ENCODE data around the gene GSN. TPM values are rescaled to one million over a fixed set of nuclear protein-coding genes. Genes with fewer than 3 reads are reported as not detected.
A peak's percentile ranks its signal among the peaks of the same experiment; 100 is the strongest.

The GSN gene
- total and polyA plus RNA-seq, 9 of the 15 experiments (the other 6 are each of a cell fraction or from before 2014, with no cell fraction given) = 0.39 to 16.6 (median 8.2) TPM

DNA sequence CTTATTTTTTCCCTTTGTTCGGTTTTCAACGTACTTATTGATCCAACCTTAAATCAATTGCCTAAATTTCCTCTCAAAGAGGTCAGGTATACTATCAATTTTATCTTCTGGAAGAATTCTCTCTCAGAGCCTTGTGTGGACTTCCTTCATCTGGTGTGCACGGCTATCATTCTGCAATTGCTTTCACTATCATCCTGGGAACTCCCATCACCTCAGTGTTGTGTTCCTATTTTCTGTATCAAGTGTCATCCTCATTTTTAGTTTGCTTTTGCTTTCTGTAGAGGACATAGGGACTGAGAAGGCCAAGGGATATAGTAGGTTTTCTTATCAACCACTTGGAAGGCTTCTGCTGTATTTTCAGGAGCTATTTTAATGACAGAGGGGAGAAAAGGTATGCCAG, 90.8 kb downstream of the GSN start (continued):
- TF ChIP-seq PCBP2 (IDR thresholded peaks at IDR 0.05; ENCODE audit: low read depth, low read length, poor library complexity, severe bottlenecking) = no peak
- TF ChIP-seq, protein P1, sequence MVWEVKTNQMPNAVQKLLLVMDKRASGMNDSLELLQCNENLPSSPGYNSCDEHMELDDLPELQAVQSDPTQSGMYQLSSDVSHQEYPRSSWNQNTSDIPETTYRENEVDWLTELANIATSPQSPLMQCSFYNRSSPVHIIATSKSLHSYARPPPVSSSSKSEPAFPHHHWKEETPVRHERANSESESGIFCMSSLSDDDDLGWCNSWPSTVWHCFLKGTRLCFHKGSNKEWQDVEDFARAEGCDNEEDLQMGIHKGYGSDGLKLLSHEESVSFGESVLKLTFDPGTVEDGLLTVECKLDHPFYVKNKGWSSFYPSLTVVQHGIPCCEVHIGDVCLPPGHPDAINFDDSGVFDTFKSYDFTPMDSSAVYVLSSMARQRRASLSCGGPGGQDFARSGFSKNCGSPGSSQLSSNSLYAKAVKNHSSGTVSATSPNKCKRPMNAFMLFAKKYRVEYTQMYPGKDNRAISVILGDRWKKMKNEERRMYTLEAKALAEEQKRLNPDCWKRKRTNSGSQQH (CRISPR knock-in tag; IDR thresholded peaks at IDR 0.05) = no peak
- no peak for TF ChIP-seq KLF6 (CRISPR knock-in tag; IDR thresholded peaks at IDR 0.05; ENCODE audit: borderline replicate concordance)
- TF ChIP-seq LCOR (CRISPR knock-in tag; IDR thresholded peaks at IDR 0.05) = no peak
- no peak for TF ChIP-seq GABPA (tag; conservative IDR thresholded peaks at IDR 0.05; ENCODE audit: low read depth)

DNA sequence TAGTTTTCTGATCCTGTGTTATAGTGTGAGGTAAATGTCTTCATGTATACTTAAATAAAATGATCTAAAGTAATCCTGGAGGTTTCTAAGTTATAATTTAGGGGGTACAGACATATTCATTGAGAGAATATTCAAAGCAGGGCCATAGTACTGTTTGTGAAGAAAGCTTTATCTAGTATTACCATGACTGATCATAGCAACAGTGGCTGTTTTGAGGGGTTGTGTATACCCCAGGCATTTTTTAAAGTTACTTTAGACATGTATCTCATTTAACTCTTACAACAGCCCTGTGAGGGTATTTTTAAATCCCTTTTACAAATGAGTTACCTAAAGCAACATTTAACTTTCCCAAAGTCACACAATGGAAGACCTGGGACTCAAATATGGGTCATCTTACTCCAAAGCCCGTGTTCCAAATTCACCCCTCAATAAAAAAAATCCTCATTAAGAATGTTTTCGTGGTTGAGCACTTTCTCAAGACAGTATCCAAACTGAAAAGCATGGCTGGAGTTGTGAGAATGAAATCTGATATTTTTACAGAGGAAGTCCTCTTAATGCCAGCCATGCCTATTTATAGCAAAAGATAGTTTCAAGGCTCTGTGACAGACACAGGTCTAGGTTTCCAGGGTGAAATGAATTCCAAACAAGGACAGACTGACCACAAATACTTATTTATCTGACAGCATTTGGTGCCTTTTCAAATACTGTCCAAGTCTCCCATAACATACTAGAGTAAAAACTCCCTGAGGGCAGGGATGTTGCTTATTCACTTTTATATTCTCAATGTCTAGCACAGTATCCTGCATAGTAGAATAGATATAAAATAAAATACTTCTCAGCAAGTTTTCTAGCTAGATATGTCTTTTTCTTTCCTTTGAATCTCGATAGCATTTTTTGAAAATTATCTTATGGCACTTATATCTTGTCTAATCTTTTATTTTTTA, 91.7 kb downstream of the GSN start:
- ChIA-PET POLR2A (interaction anchor here (0.6 to 1.0 kb wide), 3 partner anchors 9 to 12 kb away, joined by 3 to 4 read pairs (median 3); no protein-coding TSS in a partner anchor), CTCF (ENCODE audit: low intra/inter-chr PET ratio) (no interaction called here)
- H3K79me2 ChIP-seq (ENCODE audit: control insufficient read depth, insufficient read depth, low read length) = peaks cover 6% of the 10 kb centered on the region; the same call in 2 of the 3 replicates
- H3K27ac ChIP-seq (ENCODE audit: extremely low read depth, low read depth, low read length) = no peak overlapping the region
- no peaks in the 10 kb centered on the region for H3K9me3 ChIP-seq (replicated peaks; ENCODE audit: control insufficient read depth, insufficient read depth, low read depth, low read length)
- FAIRE-seq (no peak), ATAC-seq (no peak), DNase-seq (ENCODE audit: extremely low read depth in 1 of 4, low spot score in 3 of 4) (no peak)
- H4K20me1 ChIP-seq (replicated peaks; ENCODE audit: control insufficient read depth, insufficient read depth, low read length) = no peaks in the 10 kb centered on the region
- 91% methylated on average over 3 of the region's 3 CpGs for WGBS (ENCODE audit: insufficient coverage, low coverage, missing lambda C conversion rate)
- H3K4me2 ChIP-seq (ENCODE audit: insufficient read depth, low read length) = no peak overlapping the region
- H3K36me3 ChIP-seq (ENCODE audit: control insufficient read depth, insufficient read depth, low read length) = peaks cover 14% of the 10 kb centered on the region; the same call in 2 of the 3 replicates
- H3K9ac ChIP-seq (ENCODE audit: insufficient read depth in 1 of 2, low read depth in 2 of 2, low read length in 2 of 2) = no peak overlapping the region
- no TSS peak for BruUV-seq (replicated peaks)
- H3K4me3 ChIP-seq = no peak overlapping the region
- in situ Hi-C loops (cut with MboI) = no loop called here
- no peaks in the 10 kb centered on the region for H3K27me3 ChIP-seq (ENCODE audit: control insufficient read depth in 2 of 2, insufficient read depth in 2 of 2, low read length in 2 of 2)
- intact Hi-C loops (cut with micrococcal nuclease) = no loop called here
- no peaks in the 10 kb centered on the region for H3K9me1 ChIP-seq (ENCODE audit: control insufficient read depth, insufficient read depth, low read length)
- no peak overlapping the region for H2AFZ ChIP-seq (ENCODE audit: low read depth, low read length)
- H3K4me1 ChIP-seq (replicated peaks in 1 of 2; ENCODE audit: control insufficient read depth in 2 of 2, insufficient read depth in 2 of 2, low read length in 2 of 2) = peaks cover 0 to 2% of the 10 kb centered on the region in 2 experiments; a peak in 1 of 5 replicates
- TF ChIP-seq GTF2A2 (tag; IDR thresholded peaks at IDR 0.05) (no peak), SMAD4 (CRISPR knock-in tag; conservative IDR thresholded peaks at IDR 0.05) (no peak), MBD2 (IDR thresholded peaks at IDR 0.05; ENCODE audit: borderline replicate concordance, low read depth) (no peak), CBX3 (IDR thresholded peaks at IDR 0.05; ENCODE audit: borderline replicate concordance in 1 of 2, low read length in 2 of 2) (peak in 1 of 2 experiments; percentile 64; a peak in 1 of 3 replicates), RAD51 (IDR thresholded peaks at IDR 0.05; ENCODE audit: borderline replicate concordance, low read depth) (no peak), EZH2 (IDR thresholded peaks at IDR 0.05; ENCODE audit: borderline replicate concordance, low read depth, low read length) (no peak), ZNF263 (CRISPR knock-in tag; IDR thresholded peaks at IDR 0.05; ENCODE audit: borderline replicate concordance) (no peak), ARNT (IDR thresholded peaks at IDR 0.05) (no peak), EWSR1 (IDR thresholded peaks at IDR 0.05; ENCODE audit: borderline replicate concordance, low read depth, partially characterized antibody) (no peak)
- TF ChIP-seq, protein P2, sequence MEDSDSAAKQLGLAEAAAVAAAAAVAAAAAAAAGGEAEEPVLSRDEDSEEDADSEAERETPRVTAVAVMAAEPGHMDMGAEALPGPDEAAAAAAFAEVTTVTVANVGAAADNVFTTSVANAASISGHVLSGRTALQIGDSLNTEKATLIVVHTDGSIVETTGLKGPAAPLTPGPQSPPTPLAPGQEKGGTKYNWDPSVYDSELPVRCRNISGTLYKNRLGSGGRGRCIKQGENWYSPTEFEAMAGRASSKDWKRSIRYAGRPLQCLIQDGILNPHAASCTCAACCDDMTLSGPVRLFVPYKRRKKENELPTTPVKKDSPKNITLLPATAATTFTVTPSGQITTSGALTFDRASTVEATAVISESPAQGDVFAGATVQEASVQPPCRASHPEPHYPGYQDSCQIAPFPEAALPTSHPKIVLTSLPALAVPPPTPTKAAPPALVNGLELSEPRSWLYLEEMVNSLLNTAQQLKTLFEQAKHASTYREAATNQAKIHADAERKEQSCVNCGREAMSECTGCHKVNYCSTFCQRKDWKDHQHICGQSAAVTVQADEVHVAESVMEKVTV (CRISPR knock-in tag; IDR thresholded peaks at IDR 0.05) = no peak

Measured in K562 (cell line).